A172 (cell line): ENCODE results near the gene KCNN2. TPM values are rescaled to one million over a fixed set of nuclear protein-coding genes. Genes with fewer than 3 reads are reported as not detected.
A peak's percentile ranks its signal among the peaks of the same experiment; 100 is the strongest.
"Not testable (repeated sequence)": the region's sequence is repeated elsewhere in the genome, so short reads cannot be mapped to it uniquely, and the experiment has no call there.

Experiments
- DNase-seq: peaks from one replicate; pipeline ENCODE4 v3.0.0-alpha.2; 2015; ENCODE audit warnings: low spot score
- total RNA-seq: library from RNA; depleted of rRNA; stranded (reverse); fragments of >200 nt; shearing (Covaris generic); gene quantifications from 2 replicates; pipeline ENCODE4 v1.2.3, GENCODE V29; 2014

Gene KCNN2
- total RNA-seq, 1 experiment from 2014 or later, result not detected

GRCh38 chr5:114419959-114420358 lies 58.1 kb downstream of the KCNN2 start:
- peak; percentile 3 for DNase-seq

- no peak for DNase-seq
Observed at GRCh38 chr5:114427204-114427603, 65.3 kb downstream of the KCNN2 start.

DNA sequence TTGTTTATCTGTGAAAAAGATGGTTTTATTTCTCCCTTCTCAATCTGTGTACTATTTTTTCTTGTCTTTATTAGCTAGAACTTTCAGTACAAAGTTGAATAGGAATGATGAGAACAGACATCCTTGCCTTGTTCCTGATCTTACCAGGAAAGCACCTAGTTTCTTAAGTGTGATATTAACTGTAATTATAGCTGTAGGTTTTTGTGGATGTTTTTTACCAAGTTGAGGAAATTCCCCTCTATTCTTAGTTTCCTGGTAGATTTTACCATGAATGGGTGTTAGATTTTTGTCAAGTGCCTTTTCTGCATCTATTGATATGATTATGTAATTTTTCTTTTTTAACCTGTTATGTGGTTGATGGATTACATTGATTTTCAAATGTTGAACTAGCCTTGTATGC lies 68.7 kb downstream of the KCNN2 start:
- DNase-seq, result no peak

GRCh38 chr5:114432684-114433083 lies 70.8 kb downstream of the KCNN2 start:
- not testable (repeated sequence) for DNase-seq

DNA sequence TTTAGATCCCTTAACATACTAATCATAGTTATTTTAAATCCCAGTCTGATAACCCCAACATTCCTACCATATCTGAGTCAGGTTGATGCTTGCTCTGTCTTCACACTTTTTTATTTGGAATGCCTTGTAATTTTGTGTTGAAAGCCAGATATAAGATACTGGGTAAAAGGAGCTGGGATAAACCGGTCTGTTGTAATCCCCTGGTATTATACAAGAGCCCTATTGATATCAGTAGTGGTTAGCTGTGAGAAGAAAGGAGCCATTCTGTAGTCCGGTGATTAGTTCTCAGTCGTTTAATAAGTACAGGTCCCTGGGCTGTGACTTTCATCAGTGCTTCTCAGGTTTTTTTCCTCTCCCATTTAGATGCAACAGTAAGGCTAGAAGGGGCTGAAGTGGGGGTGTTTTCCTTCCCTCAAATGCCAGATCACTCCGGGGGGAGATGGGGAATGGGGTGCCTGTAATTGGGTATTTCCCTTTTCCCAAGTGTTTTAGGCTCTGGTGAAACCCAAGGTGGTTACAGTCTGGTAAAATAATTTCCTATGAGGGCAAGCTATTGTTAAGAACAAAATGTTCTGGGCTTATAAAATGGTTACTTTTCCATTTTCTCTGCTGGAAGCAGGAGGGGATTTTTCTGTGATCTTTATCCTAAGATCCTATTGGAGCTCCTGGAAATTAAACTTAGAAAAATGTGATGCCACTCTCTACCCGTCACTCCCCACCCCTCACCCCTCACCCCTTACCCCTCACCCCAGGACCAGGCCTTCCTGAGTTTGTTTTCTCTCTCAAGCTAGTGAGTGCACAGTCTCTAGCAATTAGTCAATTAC lies 72.7 kb downstream of the KCNN2 start:
- DNase-seq, result no peak

GRCh38 chr5:114435220-114435481 lies 73.3 kb downstream of the KCNN2 start:
- DNase-seq, result no peak

- no peak for DNase-seq
Observed at GRCh38 chr5:114435885-114436299, 74.0 kb downstream of the KCNN2 start.

DNA sequence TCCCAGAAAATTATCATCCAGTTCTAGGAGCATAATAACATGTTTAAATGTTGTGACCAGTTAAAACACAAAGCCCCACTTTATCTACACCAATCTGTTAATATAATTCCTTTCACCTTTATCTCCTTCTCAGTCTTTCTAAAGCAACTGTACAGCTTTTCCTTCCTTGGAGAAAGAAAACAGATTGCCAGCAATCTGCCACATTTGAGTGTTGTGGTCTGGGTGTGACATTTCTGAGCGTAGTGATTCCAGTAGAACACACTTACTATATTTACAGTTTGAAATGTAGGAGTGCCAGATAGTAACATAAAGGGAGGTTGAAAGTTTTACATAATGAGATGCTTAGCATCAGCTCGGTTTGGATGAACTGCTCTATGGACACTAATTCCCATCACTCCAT lies 76.1 kb downstream of the KCNN2 start:
- no peak for DNase-seq

- DNase-seq, result no peak
Observed at GRCh38 chr5:114438471-114438870, 76.6 kb downstream of the KCNN2 start.

DNA sequence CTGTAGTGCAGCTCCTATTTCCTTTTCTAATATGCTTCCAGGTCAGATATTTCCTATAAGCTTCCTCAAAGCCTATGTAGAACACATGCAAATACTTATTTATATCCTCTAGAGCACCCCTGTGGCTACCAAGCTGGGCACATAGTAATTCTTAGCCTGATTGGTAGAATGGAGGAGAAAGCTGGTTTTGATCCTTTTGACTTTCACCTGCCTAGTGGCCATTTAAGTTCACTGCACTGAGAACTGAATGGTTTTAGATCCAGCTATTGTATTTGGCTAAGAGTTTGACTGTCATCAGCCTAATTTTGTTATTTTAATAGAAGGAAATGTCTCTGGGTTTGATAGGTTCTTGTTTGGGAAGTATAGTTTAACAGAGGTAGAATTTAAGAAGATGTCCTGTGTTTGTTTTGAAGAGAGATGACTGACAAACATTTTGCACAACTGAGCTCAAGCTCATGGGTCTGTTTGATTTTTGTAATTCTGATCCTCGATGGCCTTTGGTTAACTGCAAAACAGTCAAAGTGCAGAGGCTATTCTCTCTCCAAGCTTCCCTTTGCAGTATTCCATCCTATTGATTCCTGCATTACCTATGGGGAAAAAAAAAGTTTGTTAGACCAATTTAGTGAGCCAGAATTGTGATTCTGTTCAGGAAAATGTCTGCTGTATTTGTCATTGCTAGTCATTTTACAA lies 85.4 kb downstream of the KCNN2 start:
- no peak for DNase-seq

GRCh38 chr5:114448481-114448880 lies 86.6 kb downstream of the KCNN2 start:
- no peak for DNase-seq

GRCh38 chr5:114449860-114450421 lies 88.1 kb downstream of the KCNN2 start:
- peak; percentile 52 for DNase-seq

DNA sequence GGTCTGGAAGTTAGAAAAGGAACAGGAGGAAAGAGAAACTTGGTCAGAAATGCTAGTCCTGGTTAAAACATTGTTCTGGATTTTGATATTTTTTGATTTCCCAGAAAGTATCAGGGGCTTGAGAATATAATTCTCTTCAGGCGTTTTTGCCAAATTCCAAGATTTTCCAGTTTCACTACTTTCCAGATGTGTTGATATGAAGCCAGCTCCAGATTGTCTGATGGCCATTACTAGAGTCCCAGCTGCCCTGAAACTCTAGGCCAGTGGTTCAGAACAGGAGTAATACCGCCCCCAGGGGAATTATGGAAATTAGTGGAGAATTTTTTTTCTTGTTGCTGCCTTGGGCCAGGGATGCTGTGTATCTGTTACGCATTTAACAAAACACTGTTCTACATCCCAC lies 88.6 kb downstream of the KCNN2 start:
- DNase-seq, result no peak

GRCh38 chr5:114458726-114459125 lies 96.9 kb downstream of the KCNN2 start:
- no peak for DNase-seq

GRCh38 chr5:114467171-114467570 lies 105.3 kb downstream of the KCNN2 start:
- no peak for DNase-seq

DNA sequence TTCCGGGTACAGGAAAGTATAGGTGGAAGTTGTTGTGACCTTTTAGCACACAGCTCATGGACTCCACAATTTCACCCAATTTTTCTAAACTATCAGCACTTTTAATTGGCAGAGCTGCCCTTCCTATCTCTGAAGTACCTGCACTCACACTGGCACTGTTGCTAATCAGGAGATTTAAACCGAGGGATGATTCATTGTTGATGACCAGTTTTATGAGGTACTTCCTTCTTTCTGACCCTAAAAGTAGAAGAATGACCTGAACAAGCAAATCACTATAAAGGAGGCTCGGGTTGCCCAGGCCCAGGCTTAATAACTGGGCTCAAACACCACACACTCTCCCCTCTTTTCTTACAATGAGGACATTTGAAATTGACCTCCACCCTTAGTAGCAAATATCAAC lies 105.9 kb downstream of the KCNN2 start:
- DNase-seq, result peak; percentile 16

DNA sequence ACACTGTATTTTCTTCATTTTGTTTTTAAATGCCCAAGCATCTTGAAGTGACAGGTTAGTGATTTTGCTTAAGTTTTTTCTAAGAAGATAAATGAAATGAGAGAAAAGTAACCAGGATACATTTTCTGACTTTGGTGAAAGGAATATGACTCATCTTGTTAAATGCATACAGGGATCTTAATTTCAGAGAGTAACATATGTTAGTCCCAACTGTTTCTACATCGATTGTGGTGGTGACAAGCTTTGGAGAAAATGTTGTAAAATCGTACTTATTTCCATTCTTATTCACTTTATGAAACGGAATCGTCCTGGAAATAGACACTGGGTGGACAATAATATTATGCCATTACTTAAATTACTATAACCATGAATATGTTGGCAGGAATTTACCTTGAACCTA lies 107.5 kb downstream of the KCNN2 start:
- no peak for DNase-seq

GRCh38 chr5:114471529-114471928 lies 109.7 kb downstream of the KCNN2 start:
- DNase-seq, result no peak

DNA sequence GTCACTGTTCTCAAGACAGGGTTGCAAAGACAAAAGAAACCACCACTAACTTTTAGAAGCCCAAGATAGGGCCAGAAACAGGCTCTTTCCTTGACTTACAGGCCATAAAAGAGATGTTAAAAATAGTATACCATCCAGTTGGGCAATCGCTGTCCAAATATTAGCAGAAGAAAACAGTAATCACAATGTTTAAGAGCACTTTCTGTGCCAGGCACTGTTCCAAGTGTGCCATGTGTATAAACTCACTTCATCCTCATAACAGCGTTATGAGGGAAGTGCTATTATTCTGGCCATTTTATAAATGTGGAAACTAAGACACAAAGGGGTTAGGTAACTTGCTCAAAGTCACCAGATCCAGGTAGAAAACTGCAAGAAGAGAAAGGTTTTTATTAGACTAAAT lies 111.7 kb downstream of the KCNN2 start:
- DNase-seq, result no peak

DNA sequence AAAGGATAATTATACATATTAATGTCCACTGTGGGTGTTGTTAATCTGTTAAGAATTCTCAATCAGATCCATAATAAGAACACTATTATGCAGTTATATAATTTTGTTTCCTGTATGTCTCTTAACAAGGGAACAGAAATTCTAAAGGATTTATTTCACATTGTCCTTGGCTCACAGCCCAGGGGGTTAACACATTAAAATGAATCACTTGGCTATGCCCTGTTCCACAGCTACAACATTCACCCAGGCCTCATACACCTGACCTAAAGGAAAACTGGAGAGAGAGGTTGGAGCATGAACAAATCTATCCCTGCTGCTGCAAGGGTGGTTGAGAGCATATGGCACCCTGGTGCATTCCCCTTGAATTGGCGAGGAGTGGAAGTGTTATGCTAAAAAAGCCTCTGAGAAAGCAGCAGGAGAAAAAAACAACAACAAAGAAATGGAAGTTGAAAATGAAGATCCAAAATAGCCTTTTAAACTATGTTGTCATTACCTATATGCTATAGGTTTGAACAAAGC lies 116.0 kb downstream of the KCNN2 start:
- no peak for DNase-seq

DNA sequence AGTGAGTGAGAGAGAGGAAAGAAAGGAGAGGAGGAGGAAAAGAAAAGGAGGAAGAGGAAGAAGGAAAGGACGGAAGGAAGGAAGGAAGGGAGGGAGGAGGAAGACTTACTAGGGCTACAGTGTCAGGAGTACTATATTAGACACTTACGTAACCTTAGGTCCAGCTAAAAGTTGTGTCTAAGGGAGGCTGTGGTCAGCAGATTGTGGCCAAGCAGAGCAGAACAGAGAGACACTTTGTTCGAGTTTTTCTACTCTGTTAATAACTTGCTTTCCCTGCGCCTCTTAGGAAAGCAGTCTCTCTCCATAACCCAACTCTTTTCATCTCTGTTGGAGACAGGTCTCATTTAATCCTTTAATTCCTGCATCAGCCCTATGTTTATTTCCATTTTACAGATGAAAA lies 138.9 kb downstream of the KCNN2 start:
- no peak for DNase-seq

GRCh38 chr5:114504560-114504959 lies 142.7 kb downstream of the KCNN2 start:
- DNase-seq, result no peak

- DNase-seq, result no peak
Observed at GRCh38 chr5:114524221-114524620, 162.4 kb downstream of the KCNN2 start.
